Glutamatergic neuron (in vitro differentiated cells): ENCODE data around the gene TMEM269. TPM values are rescaled to one million over a fixed set of nuclear protein-coding genes. Genes with fewer than 3 reads are reported as not detected.

ENCODE experiments used
- DNase-seq: peaks from one replicate; pipeline ENCODE4 v3.0.0; 2022
- H3K27ac Mint-ChIP-seq: one replicate; pipeline ENCODE4 v1.8.0; 2020; ENCODE audit warnings: mild to moderate bottlenecking, mixed read lengths, inconsistent platforms; ENCODE audit not compliant: unreplicated experiment
- H3K27me3 Mint-ChIP-seq: one replicate; pipeline ENCODE4 v1.8.0; 2020; ENCODE audit warnings: mild to moderate bottlenecking, moderate library complexity, mixed read lengths, inconsistent platforms; ENCODE audit not compliant: unreplicated experiment
- H3K36me3 Mint-ChIP-seq: one replicate; pipeline ENCODE4 v1.8.0; 2020; ENCODE audit warnings: mild to moderate bottlenecking, mixed read lengths, inconsistent platforms; ENCODE audit not compliant: unreplicated experiment
- H3K4me1 Mint-ChIP-seq: one replicate; pipeline ENCODE4 v1.8.0; 2020; ENCODE audit warnings: mild to moderate bottlenecking, low read depth, mixed read lengths, inconsistent platforms; ENCODE audit not compliant: unreplicated experiment
- H3K4me3 Mint-ChIP-seq: one replicate; pipeline ENCODE4 v1.8.0; 2020; ENCODE audit warnings: mild to moderate bottlenecking, mixed read lengths, inconsistent platforms; ENCODE audit not compliant: unreplicated experiment
- H3K9me3 Mint-ChIP-seq: one replicate; pipeline ENCODE4 v1.8.0; 2020; ENCODE audit warnings: mild to moderate bottlenecking, moderate library complexity, mixed read lengths, inconsistent platforms; ENCODE audit not compliant: unreplicated experiment
- total RNA-seq: library from RNA; stranded (reverse); fragmentation: NEBNext Ultra II Directional; extraction: Animal tissue kit (Norgen Biotek cat#: 25700); gene quantifications from one replicate; pipeline ENCODE4 v1.2.1, GENCODE V29; 2021; ENCODE audit not compliant: unreplicated experiment
- TF ChIP-seq, protein P1 (sequence below): fragments of 200-600 bp; sonication (generic); IDR thresholded peaks from one replicate; pipeline ENCODE4 v1.5.0; 2021; ENCODE audit not compliant: partially characterized antibody, unreplicated experiment

TMEM269 gene
- total RNA-seq, 1 donor from 2014 or later = 0.32 TPM

DNA sequence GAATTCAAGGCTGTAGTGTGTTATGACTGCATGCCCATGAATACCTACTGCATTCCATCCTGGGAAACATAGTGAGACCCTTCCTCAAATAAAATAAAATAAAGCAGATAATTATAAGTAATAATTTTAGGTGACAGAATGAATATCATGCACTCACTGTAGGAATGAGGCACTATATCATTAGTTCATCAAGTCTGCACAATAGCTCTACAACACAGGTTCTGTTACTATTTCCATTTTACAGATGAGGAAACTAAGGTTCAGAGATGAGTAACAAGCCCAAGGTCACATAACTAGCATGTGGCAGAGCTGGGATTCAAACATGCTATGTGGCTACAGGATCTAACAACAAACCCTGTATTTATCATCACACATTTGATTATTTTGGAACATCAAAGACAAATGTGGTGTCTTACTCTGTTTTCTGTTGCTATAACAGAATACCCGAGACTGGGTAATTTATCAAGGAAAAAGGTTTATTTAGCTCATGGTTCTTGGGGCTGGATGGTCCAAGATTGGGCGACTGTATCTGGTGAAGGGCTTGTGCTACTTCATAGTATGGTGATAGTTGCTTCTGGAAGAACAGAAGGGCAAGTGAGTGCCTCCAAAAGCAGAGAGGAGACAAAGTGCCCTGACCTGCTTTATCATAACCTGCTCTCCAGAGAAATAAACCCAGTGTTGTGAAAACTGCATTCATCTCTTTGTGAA is 56.8 kb downstream of the TMEM269 start:
- TF ChIP-seq, protein P1, sequence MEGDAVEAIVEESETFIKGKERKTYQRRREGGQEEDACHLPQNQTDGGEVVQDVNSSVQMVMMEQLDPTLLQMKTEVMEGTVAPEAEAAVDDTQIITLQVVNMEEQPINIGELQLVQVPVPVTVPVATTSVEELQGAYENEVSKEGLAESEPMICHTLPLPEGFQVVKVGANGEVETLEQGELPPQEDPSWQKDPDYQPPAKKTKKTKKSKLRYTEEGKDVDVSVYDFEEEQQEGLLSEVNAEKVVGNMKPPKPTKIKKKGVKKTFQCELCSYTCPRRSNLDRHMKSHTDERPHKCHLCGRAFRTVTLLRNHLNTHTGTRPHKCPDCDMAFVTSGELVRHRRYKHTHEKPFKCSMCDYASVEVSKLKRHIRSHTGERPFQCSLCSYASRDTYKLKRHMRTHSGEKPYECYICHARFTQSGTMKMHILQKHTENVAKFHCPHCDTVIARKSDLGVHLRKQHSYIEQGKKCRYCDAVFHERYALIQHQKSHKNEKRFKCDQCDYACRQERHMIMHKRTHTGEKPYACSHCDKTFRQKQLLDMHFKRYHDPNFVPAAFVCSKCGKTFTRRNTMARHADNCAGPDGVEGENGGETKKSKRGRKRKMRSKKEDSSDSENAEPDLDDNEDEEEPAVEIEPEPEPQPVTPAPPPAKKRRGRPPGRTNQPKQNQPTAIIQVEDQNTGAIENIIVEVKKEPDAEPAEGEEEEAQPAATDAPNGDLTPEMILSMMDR = no peak
- H3K36me3 Mint-ChIP-seq = no peaks in the 10 kb centered on the region
- H3K4me1 Mint-ChIP-seq = no peaks in the 10 kb centered on the region
- no peak for DNase-seq
- H3K27ac Mint-ChIP-seq = no peak overlapping the region
- no peaks in the 10 kb centered on the region for H3K27me3 Mint-ChIP-seq
- no peaks in the 10 kb centered on the region for H3K9me3 Mint-ChIP-seq
- H3K4me3 Mint-ChIP-seq = no peak overlapping the region

DNA sequence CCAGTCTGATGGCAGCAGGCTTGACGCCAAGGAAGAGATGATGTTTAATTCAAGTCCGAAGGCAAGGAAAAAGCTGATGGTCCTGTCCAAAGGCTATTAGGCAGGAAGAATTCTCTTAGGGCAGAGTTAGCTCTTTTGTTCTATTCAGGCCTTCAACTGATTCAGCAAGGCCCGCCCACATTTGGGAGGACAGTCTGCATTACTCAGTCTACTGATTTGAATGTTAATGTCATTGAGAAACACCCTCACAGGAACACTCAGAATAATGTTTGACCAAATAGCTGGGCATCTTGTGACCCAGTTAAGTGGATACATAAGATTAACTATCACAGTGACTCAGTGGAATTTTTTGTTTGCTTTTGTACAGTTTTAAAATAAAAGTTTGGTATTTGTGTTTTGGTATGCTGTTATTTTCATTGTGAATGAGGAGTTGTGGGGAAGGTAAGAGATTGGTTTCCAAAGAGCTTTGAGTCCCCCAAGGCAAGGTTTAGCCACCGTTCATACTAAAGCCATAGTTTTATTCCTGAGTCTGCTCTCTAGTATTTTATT is 59.9 kb downstream of the TMEM269 start:
- no peak overlapping the region for H3K4me3 Mint-ChIP-seq
- H3K27ac Mint-ChIP-seq = no peak overlapping the region
- H3K36me3 Mint-ChIP-seq = no peaks in the 10 kb centered on the region
- peaks cover 5% of the 10 kb centered on the region for H3K4me1 Mint-ChIP-seq
- TF ChIP-seq, protein P1 = no peak
- no peaks in the 10 kb centered on the region for H3K27me3 Mint-ChIP-seq
- H3K9me3 Mint-ChIP-seq = peaks cover 3% of the 10 kb centered on the region
- DNase-seq = no peak

DNA sequence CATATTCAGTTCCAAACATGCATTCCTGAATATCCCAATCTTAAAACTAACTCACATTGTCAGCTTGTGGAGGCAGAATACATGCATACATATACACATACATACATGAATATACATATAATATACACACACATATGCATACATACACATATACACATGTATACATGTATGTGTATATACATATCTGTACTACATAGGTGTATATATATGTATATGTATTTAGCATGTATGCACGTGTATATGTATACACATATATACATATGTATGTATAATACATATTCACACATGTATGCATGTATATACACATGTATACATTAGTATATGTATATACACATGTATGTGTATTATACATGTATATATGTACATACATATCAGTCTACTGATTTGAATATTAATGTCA is 60.4 kb downstream of the TMEM269 start:
- TF ChIP-seq, protein P1 = no peak
- H3K27me3 Mint-ChIP-seq = no peaks in the 10 kb centered on the region
- H3K4me3 Mint-ChIP-seq = no peak overlapping the region
- peaks cover 5% of the 10 kb centered on the region for H3K4me1 Mint-ChIP-seq
- no peak overlapping the region for H3K27ac Mint-ChIP-seq
- H3K9me3 Mint-ChIP-seq = peaks cover 3% of the 10 kb centered on the region
- no peak for DNase-seq
- H3K36me3 Mint-ChIP-seq = no peaks in the 10 kb centered on the region

DNA sequence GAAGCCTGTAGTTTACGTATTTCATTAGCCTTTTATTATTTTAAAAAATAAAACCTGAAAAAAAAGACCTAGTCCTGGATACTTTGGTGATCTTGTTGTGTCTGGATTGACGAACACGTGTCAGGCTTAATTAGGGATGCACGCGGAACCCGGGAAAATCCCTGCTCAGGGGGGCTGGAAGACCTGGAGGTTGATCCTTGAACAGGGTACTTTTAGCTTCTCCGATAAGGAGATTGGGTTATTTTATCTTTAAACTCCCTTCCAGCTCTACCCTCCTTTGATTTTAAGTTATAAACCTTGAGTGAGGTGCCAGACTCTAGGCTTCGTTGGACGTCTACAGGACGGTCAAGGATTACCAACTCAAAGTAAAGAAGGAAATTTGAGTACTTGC is 61.1 kb downstream of the TMEM269 start:
- H3K27ac Mint-ChIP-seq = no peak overlapping the region
- DNase-seq = no peak

More for the DNA sequence above, 61.1 kb downstream of the TMEM269 start:
- Mint-ChIP-seq H3K27me3 (no peaks in the 10 kb centered on the region), H3K4me3 (peak overlapping the region; percentile 100), H3K9me3 (peaks cover 3% of the 10 kb centered on the region), H3K4me1 (peaks cover 5% of the 10 kb centered on the region), H3K36me3 (peaks cover 3% of the 10 kb centered on the region)
- TF ChIP-seq, protein P1 = no peak
